ENCODE measurements around the gene TMEM190. TPM values are rescaled to one million over a fixed set of nuclear protein-coding genes. Genes with fewer than 3 reads are reported as not detected.
"Not testable (repeated sequence)": the region's sequence is repeated elsewhere in the genome, so short reads cannot be mapped to it uniquely, and the experiment has no call there.

TMEM190 gene
- total RNA-seq, 4 donors from 2014 or later: 1.1 TPM; not detected in 3

DNA sequence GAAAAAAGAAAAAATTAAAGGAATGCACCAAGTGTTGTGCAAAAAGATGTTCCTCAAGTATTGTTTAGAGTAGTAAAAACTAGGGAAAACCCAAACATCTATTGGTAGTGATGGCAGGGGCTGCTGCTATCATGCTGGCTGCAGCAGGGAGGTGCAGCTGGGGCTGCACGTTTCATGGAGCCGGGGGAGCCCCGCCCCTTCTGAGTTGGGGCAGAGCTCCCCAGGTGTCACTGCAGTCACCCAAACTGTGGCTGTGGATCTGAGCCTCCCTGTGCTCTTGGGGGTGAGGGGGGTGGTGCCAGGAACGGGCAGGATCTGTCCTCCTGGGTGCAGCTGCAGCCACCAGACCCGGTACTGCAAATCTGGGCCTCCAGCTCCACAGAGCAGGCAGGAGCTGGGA, 42.5 kb downstream of the TMEM190 start:
- H3K27me3 ChIP-seq: no peaks in the 10 kb centered on the region

GRCh38 chr19:55419624-55420236, 43.1 kb downstream of the TMEM190 start:
- DNase-seq: no peak
- Histone ChIP-seq H3K27me3 (no peaks in the 10 kb centered on the region), H3K4me1 (no peaks in the 10 kb centered on the region), H3K36me3 (no peaks in the 10 kb centered on the region), H3K4me3 (no peak overlapping the region), H3K9me3 (no peaks in the 10 kb centered on the region), H3K27ac (no peak overlapping the region)
- intact Hi-C loops (cut with DNase I; ENCODE audit: low total_unique reads): no loop called here
- TF ChIP-seq POLR2A (IDR thresholded peaks at IDR 0.05) (no peak), CTCF (IDR thresholded peaks at IDR 0.05) (no peak)

More for the DNA sequence above, 42.5 kb downstream of the TMEM190 start:
- intact Hi-C loops (cut with DNase I; ENCODE audit: low total_unique reads): no loop called here
- Histone ChIP-seq H3K4me3 (no peak overlapping the region), H3K4me1 (no peaks in the 10 kb centered on the region), H3K36me3 (no peaks in the 10 kb centered on the region), H3K9me3 (no peaks in the 10 kb centered on the region), H3K27ac (no peak overlapping the region)
- TF ChIP-seq CTCF (IDR thresholded peaks at IDR 0.05): no peak
- TF ChIP-seq POLR2A (IDR thresholded peaks at IDR 0.05): no peak
- no peak for DNase-seq

- intact Hi-C loops (cut with DNase I; ENCODE audit: low total_unique reads); H3K27me3 ChIP-seq: not testable (repeated sequence)
Observed at GRCh38 chr19:55421281-55421680, 44.7 kb downstream of the TMEM190 start.

DNA sequence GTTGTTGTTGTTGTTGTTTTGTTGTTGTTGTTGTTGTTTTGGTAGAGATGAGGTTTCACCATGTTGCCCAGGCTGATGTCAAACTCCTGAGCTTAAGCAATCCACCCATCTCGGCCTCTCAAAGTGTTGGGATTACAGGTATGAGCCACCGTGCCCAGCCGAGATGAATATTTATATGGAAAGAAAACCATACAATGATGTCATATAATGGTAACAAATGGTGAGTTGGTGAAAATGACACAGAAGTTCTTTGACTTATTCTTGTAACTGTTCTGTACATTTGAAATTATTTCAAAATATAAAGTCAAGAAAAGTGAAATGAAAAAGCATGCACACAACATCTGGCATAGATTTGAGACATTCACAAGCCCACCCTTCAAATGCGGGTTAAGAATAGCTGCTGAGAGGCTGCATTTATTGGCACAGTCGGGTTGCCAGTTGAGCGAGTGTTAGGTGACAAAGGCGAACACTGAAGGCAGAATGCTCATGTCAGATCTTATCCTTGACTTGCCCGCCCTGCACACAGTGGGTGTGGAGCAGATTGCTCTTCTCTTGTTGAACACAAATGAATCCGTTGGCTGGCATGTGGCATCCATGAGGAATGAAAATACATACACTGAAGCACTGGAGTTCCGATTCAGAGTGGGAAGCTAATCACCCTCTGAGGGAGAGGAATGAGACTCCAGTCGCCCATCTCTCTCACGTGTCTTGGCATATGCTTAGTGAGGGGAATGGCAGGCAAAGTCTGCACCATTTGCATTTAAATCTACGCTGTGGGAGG, 46.8 kb downstream of the TMEM190 start:
- Histone ChIP-seq H3K27ac (no peak overlapping the region), H3K36me3 (no peaks in the 10 kb centered on the region), H3K9me3 (no peaks in the 10 kb centered on the region), H3K4me3 (no peak overlapping the region), H3K27me3 (no peaks in the 10 kb centered on the region), H3K4me1 (no peaks in the 10 kb centered on the region)
- TF ChIP-seq CTCF (IDR thresholded peaks at IDR 0.05): no peak
- TF ChIP-seq POLR2A (IDR thresholded peaks at IDR 0.05): no peak
- no peak for DNase-seq
- intact Hi-C loops (cut with DNase I; ENCODE audit: low total_unique reads): no loop called here

More at GRCh38 chr19:55421281-55421680, 44.7 kb downstream of the TMEM190 start:
- H3K4me3 ChIP-seq, H3K9me3 ChIP-seq, DNase-seq, H3K27ac ChIP-seq, H3K36me3 ChIP-seq, H3K4me1 ChIP-seq: not testable (repeated sequence)

GRCh38 chr19:55424518-55424917, 47.9 kb downstream of the TMEM190 start:
- H3K27me3 ChIP-seq: no peaks in the 10 kb centered on the region
- no peaks in the 10 kb centered on the region for H3K36me3 ChIP-seq
- no peak for DNase-seq
- no peaks in the 10 kb centered on the region for H3K4me1 ChIP-seq
- H3K27ac ChIP-seq: no peak overlapping the region
- TF ChIP-seq CTCF (IDR thresholded peaks at IDR 0.05) (no peak), POLR2A (IDR thresholded peaks at IDR 0.05) (no peak)
- no peaks in the 10 kb centered on the region for H3K9me3 ChIP-seq
- intact Hi-C loops (cut with DNase I; ENCODE audit: low total_unique reads): no loop called here
- H3K4me3 ChIP-seq: no peak overlapping the region
